ENCODE data around the gene MGA.
"Not testable (repeated sequence)": the region's sequence is repeated elsewhere in the genome, so short reads cannot be mapped to it uniquely, and the experiment has no call there.

Gene MGA

DNA sequence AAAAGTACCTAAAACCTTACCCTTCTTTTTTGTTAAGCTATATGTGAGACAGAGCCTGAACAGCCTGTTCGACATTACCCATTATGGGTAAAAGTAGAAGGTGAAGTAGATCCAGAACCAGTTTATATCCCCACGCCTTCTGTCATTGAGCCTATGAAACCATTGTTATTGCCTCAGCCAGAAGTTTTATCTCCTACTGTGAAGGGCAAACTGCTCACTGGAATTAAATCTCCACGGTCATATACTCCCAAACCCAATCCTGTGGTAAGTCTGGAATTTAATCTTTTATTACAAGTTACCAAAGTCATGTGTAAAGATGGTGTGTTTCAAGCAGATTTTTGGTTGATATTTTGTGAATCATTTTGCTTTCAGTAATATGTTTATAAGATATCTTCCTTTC, 66.9 kb downstream of the MGA start:
- DNase-seq = no peak

DNA sequence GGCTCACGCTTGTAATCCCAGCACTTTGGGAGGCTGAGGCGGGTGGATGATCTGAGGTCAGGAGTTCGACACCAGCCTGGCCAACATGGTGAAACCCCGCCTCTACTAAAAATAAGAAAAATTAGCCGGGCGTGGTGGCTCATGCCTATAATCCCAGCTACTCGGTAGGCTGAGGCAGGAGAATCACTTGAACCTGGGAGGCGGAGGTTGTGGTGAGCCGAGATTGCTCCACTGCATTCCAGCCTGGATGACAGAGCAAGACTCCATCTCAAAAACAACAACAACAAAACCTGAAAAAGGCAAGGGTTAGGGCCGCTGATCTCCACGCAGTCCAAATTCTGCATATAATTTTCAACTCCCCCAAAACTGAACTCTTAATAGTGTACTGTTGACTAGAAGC, 67.9 kb downstream of the MGA start:
- not testable (repeated sequence) for DNase-seq

DNA sequence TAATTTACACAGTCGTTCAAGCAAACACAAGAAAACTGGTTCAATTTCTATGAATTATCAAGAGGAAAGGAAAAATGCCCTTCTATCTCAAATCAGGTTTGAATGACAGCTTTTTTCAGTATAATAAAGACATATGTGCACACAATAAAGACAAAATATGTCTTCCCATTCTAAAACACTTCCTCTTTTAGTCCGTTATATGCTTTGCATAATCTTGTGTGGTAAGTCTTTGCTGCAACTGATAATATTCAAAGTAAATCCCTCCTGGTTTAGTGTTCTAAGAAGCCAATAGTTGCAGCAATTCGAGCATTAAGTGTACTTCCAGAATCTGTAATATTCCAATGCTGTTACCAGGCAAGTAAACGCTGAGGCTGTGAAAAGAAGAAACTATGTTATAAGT, 70.3 kb downstream of the MGA start:
- DNase-seq = no peak

DNA sequence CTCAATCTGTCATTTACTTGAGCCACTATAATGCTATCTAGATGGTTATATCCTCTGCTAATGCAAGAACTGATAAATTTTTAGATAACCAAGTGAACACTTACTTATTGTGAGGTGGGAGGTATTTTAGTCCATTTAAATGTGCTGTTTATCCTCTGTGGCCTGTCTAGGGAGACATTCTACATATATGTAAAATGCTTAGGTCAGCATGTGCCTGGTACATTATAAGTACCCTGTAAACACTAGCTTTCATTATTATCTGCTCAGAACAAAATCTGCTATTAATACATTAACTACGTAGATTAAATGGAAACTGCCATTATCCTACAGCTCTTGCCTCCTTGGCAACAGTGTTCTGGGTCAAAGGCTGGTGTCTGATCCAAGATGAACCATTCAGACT, 72.3 kb downstream of the MGA start:
- no peak for DNase-seq

DNA sequence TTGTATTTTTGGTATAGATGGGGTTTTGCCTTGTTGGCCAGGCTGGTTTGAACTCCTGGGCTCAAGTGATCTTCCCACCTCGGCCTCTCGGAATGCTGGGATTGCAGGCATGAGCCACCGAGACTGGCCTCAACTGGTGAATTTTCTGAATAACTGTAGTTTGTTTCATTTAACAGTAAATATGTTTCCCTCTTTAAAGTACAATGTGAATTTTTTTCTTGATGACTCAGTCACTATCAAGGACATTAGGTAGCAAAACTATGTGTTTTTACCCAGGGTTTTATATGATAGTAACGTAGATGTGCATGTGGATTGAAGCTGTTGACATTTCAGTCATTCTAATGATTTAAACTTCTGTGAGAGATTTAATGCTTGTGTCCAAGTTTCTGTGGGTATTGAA, 73.9 kb downstream of the MGA start:
- DNase-seq = no peak

DNA sequence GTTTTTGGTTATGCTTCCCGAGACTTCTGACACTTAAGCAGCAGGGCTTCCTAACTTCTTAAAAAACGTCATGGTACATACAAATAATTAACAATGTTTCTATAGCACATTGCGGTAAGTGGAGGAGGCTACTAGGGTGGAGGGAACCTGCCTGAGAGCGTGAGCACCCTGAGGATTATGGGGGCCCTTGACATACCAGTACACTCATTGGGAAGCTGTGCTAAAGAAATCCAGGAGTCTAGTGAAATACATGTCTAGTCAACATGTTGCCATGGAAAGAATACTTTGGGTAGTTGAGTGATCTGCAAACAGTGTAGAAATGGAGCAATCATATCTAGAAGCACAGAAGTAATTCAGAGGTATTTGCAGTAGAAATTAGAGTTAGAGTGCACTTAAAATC, 74.8 kb downstream of the MGA start:
- no peak for DNase-seq

DNA sequence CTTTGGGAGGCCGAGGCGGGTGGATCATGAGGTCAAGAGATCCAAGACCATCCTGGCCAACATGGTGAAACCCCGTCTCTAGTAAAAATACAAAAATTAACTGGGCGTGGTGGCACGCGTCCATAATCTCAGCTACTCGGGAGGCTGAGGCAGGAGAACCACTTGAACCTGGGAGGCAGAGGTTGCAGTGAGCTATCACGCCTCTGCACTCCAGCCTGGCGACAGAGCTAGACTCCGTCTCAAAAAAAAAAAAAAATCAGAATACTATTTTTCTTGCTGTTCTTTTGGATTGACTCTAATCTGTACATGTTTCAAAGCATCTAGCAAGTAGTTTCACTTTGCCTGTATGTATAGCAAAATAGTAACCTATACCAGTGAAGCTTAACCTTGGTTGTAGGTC, 75.3 kb downstream of the MGA start:
- DNase-seq = not testable (repeated sequence)

DNA sequence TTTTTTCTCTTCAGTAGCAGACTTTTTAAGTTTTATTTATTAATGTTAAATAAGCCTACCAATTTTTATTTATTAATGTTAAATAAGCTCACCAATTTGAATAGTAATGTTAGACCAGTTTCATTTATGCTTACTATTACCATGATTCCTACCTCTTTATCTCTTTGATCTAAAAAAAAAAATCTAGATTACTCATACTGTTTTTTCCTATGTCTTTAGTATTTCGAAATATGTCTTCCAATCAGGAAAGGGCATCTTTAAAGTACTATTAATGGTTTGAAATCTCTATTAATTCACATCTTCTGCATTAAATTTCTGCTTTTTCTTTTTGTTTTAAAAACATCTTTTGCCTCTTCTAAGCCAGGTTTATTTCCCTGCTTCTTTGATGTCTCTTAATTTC, 86.6 kb downstream of the MGA start:
- no peak for DNase-seq

DNA sequence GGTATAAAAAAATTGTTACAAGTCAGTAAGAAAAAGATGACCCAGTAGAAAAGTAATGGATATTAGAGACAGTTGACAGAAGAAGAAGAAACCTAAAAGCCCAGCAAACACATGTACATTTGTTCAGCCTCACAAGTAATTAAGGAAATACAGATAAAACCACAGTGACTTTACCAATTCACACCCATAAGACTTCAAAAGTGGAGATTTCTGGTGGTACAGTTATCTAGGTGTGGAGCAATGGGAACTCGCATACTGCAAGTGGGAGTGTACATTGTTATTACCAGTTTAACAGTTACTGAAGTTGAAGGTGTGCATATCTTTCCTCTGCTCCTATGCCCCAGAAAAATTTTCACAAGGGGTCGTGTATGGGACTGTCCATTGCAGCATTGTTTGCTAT, 96.0 kb downstream of the MGA start:
- DNase-seq = no peak

DNA sequence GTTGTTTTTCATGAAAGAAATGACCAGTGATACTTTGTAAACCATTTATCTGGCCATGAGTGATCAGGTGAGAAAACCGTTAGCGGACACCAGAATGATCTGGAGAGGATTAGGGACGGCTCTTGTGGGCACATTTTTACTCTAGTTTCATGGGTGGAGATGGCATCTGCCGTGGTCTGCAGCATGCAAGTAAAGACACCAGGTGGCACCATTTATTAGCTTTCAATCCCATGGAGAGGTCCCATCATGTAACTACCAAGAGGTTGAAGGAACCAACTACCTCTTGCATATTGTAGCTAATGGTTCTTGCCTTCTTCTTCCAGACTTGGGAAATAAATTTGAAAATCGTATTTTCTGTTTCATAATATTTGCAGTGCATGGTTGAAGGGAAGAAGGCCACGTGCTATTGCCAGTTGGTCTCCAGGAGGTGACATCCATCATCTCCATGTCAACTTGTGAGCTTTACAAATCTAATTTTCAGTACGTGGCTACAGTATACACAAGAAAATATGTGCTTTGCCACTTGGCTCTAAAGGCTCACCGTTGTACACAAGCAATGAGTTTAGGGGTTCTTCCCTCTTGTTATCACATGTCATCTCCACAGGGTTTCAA, 112.6 kb downstream of the MGA start:
- DNase-seq = peak; percentile 36 to 60

DNA sequence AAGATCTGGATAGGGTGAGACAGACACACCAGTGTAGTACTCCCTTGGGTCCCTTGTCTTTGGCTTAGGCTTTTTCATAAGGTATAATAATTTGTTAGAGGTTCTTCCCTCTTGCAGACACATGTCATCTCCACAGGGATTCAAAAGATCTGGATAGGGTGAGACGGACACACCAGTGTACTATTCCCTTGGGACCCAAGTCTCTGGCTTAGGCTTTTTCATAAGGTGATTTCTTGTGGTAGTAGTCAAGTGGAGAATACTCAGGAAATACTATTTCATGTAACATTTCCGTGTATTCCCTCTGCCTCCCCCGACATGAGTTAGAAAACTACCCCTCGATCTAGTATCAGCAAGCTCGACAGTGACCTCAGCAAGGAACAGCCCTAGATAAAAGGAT, 113.1 kb downstream of the MGA start:
- DNase-seq = no peak

DNA sequence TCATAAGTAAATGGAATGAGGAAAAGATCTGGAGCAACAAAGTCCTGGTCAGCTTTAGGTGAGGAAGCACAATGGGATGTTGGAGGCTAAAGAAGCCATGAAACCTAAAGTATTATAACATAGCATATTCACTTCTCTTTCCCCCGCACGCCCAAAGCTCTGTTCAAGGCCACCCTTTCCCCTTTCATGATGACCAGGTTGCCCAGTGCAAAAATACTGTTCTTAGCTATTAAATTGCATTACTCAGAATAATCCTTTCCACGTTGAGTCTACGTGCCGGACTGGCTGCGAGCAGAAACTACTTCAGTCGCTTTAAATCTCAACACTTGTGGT, 113.5 kb downstream of the MGA start:
- DNase-seq = no peak

DNA sequence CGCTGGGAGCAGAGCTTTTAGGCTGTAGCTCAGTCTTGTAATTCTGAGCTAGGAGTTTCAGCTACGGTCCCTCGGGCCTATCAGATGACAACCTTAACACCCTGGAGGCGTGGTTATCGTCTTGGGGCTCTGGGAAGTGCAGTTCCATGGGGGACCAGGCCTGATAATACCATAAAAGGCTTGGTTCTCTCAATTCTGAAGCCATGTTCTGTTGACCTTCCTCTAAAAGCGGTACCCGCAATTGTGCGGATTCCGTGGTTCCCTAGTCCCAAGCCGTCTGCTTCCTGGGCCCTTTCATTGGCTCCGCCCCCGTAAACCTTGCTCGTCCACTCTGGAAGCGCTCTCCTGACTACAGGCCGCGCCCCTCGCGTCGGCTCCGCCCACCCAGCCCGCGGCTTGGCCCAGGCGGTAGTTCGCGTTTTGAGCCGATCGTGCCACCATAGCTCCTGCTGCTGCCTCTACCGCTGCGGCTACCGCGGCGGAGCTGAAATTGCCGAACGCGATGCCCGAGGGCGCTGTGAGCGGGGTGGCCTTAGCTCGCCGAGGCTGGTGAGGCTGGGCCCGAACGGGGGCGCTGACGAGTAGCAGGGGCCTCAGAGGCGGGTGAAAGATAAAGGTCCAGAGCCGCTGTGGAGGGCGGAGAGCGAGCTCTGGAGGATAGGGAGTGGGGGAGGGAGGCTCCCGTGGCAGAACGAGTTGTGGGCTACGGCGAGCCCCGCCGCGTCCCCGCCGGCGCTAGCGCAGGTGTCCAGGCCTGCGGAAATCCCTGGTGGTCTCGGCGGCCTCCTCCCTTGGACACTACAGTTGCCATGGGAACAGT, 114.1 kb downstream of the MGA start, which contains the start of gene MAPKBP1:
MAPKBP1 (plus strand) TSS at position 423 of the 820 bp plus-strand sequence. CDS start 792 bp downstream, outside the sequence.
- DNase-seq = peak; percentile 98

DNA sequence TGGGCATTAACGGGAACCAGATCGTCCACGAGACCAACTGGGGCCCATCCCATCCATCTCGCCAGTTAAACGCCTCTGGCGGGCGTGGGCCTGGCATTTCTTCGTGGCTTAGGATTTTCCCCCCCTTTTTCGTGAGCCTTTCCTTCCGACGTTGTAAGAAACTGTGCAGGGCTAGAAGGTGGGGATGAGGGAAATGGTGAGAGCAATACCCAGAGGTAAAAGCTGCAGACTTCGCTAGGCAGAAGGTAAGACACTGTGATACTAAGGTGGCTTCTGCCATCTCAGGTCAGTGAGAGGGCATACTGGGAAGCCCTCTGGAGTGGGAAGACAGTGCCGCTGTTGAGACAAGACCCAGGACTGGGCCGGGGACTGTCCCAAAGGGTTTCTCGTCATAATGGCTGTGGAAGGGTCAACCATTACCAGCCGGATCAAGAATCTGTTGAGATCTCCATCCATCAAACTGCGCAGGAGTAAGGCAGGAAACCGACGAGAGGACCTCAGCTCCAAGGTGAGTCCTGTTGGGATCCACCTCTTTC, 114.7 kb downstream of the MGA start:
- peak in 1 of 2 experiments; percentile 14 for DNase-seq

DNA sequence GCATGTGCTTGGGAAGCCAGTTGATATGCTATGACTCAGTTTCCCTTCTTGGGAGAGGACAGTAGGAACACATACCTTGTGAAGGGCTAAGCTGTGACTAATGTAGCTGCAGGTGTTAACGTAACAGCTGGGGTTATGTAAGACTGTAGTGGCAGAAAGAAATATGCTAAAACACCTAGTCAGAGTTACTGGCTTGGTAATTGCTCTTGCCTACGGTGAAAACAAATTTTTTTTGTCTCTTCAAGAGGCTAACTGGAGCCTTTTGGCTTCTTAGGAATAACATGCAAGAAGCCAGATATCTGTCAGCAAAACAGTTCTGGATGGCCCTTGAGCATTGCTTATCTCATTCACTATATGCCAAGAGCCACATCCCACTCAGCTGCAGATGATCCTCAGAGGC, 115.4 kb downstream of the MGA start:
- no peak for DNase-seq

DNA sequence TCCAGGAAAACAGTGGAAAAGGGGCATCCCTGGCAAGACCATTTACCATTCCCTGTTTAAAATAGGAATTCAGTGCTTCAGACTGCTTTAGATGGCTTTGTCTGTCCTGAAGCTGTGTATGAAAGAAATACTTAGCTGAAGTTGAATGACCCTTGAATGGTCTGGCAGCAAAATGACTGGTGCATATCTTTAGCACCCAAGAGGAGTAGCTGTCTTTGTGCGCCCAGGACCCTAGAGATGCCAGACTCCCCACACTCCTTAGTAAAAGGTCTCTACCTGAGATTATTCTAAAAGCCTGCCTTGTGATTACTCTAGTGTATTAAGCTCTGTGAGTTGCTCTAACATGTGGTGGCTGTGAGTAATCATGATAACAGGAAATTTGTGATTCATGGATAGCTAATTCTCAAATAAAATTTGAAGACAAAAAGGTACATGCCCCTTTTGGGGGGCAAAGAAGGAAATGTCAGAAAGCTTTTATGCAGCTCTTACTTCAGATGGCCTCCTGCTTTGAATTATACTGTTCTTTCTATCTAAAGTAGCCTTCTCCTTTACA, 117.3 kb downstream of the MGA start:
- DNase-seq = no peak

DNA sequence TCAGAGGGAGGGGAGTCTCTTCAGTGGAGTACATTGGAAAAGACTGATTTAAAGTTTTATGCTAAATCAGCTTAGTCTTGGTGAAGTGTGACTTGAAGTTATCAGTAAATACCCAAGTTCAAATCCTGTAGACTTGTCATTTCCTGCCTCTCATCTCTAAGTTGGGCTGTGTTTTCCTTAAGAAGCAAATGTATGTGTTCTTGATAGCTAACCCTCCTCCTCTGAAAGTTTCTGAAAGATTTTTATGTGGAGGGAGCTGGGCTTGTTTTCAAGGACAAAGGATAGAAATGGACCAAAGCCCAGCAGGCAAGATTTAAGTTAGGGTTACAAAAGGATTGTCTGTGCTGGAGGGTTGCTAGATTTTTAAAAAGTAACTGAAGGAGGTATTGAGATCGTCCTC, 118.3 kb downstream of the MGA start:
- DNase-seq = no peak

DNA sequence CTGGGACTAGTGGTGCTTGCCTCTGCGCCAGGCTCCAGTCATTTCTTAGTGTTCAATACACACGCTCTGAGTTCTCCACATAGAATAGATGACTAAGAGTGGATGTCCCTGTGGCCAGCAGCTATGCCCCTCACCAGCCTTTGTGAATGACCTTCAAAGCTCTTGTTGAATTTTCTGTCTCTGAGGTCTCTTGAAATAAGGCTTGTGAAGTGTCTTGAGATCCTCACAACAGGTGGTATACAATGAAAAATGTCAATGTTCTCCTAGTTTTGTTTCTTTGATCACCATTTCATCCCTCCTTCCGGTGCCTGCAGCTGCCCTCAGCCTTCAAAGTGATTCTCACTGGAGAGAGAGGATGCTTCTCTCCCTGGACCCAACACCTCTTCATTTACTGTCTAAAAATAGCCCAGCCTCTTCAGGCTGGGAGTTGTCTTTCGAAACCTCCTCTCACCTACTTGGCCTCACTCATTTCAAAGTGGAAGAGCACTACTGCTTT, 119.5 kb downstream of the MGA start:
- no peak for DNase-seq

DNA sequence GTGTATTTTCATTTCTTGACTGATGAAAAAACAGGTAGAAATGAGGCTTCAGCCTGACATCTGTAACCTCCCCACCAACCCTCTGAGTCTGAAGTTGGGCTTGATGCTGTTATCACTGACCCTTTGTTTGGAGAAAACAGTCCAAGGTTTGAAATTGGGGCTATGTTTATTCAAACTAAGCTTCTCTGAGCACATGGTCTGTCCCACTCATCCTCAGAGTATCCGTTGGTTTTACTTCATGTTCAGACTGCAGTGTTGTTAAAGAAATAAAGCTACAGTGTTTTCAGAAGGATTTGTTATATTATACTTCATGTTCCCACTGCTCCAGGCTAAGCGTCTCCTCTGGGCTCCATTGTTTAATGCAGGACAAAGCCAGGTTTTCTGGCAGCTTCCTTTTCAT, 120.1 kb downstream of the MGA start:
- DNase-seq = no peak

DNA sequence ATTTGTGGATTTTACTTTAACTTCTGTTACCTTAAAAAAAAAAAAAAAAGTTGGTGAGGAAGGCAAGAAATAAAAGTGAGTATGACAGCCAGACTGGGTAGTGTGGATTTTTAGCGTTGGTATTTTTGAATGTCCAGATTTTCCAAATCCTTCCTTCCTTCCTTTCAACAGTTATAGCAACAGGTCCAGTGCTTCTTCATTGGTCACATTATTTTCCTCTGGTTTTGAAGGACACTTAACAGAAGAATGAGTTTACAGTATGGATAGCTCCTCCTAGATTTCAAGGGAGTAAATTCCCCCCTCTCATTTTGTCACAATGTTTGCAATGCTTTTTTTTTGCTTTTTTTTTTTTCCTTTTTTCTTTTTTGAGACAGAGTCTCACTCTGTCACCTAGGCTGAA, 120.5 kb downstream of the MGA start:
- DNase-seq = no peak

DNA sequence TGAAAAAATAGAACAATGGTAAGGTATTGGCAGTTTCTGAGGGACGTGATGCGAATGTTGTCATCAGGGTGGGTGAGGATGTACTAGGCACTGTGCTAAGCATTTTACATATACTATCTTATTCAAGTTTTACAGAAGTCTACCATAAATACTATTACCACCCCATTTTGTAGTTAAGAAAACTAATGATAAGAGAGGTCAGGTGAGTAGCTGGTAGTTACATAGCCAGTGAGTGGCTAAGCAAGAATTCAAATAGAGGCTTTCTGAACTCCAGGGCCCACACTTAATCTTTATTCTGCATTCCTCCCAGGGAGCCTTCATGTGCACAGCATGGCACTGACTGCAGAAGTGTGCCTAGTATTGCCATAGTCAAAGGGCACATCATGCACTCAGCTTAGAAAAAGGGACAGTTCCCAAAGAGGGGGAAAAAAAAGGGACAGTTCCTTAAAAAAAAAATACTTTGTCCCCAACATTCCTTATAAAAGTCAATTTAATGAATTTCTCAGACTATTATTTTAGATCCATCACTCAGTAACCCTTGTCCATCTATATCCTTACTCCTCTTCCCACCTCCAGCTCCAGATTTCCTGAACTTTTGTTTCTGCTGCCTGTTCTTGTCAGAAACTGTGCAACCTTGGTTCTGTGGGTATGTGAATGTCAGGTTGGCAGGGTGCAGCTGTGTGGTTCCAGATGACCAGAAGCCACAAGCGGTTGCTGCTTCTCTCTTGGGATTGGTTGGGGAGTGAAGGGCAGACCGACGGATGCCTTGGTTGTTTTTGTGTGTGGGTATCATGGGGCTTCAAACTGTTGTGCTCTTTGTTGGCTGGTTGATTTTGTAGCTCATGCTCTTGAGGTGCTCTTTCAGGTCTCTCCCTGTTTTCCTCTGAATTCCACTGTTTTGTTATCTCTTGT, 122.4 kb downstream of the MGA start:
- DNase-seq = no peak

DNA sequence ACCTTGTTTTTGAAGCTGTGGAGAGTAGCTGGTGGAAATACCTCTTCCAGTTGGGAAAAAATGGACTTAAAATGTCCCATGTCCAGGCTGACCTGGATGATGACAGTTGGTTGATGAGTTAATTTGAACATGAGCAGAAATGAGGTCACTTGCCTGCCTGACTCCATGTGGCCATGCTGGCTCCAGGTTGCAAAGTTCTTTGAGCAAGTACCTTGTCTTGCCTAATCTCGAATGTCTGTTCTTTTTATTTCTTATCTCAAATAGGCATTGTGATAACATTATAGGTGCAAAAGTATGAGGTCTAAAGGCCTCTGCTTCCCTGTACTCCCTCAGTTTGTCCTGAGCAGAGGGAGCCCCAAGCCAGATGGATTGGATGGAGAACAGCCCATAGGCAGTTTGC, 123.1 kb downstream of the MGA start:
- no peak for DNase-seq

DNA sequence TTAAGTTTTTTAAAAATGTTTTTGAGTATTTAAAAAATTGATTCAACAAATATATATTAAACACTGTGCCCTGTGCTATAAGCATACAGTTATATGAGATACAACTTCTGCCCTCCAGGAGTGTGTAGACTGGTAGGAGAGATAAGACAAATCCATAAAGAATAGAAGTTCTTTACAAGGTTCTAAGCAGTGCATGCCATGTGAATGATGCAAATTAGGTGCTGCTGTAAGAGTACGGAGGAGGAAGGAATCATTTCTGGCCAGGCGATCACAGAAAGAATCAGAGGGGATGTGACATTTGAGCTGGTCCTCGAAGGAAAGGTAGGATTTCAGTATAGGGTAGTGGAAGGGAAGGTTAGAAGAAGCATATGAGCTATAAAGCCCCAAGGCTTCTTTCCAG, 128.1 kb downstream of the MGA start:
- no peak for DNase-seq

Data from activated CD4-positive, alpha-beta T cell treated with anti-CD3 and anti-CD28 coated beads, Interleukin-2, amount 50 U/mL, for 48 hours (primary cell).